Common myeloid progenitor, CD34-positive (primary cell): ENCODE data around the gene PTCH2.

ENCODE experiments used
- CTCF ChIA-PET: fragments of 350-600 bp; sonication (Branson Sonifier 250); formaldehyde crosslinking; loops from one replicate; lab custom pipeline; 2021; ENCODE audit warnings: antibody characterized with exemption; lab: Charles Lee
- POLR2A ChIA-PET: fragments of 350-600 bp; sonication (Branson Sonifier 250); formaldehyde crosslinking; loops from one replicate; lab custom pipeline; 2021; ENCODE audit warnings: antibody characterized with exemption; lab: Charles Lee
- DNase-seq, 3 donors: peaks; one replicate each; pipeline versions ENCODE4 v3.0.0 to v3.0.0-alpha.2; 2013
- H3K27ac ChIP-seq, 2 experiments: 1 replicate in 1 of 2; 2 replicates in 1 of 2; pipeline ENCODE4 v1.7.0; 2013; ENCODE audit warnings: inconsistent platforms in 2 of 2, low read length in 2 of 2, mild to moderate bottlenecking in 2 of 2, low read depth in 1 of 2, moderate library complexity in 1 of 2; ENCODE audit not compliant: severe bottlenecking in 2 of 2, insufficient read depth in 1 of 2, poor library complexity in 1 of 2
- H3K27me3 ChIP-seq, 5 experiments: replicated peaks in 2 of 5; 1 replicate in 3 of 5; 2 replicates in 2 of 5; pipeline versions ENCODE4 v1.6.1 to v1.7.0; 2013; ENCODE audit warnings: low read length in 4 of 5, mild to moderate bottlenecking in 2 of 5, moderate library complexity in 2 of 5, inconsistent platforms in 1 of 5; ENCODE audit not compliant: insufficient read depth in 5 of 5, control insufficient read depth in 4 of 5
- H3K36me3 ChIP-seq, 4 experiments: 1 replicate in 2 of 4; 2 replicates in 2 of 4; pipeline versions ENCODE4 v1.6.1 to v1.7.0; 2013; ENCODE audit warnings: low read length in 3 of 4, control low read depth in 1 of 4, mild to moderate bottlenecking in 1 of 4; ENCODE audit not compliant: control insufficient read depth in 4 of 4, insufficient read depth in 4 of 4
- H3K4me1 ChIP-seq, 4 experiments: 1 replicate in 3 of 4; 2 replicates in 1 of 4; pipeline versions ENCODE4 v1.6.1 to v1.7.1; 2013; ENCODE audit warnings: low read length in 3 of 4, mild to moderate bottlenecking in 3 of 4, control low read depth in 1 of 4, inconsistent platforms in 1 of 4, moderate library complexity in 1 of 4; ENCODE audit not compliant: control insufficient read depth in 4 of 4, insufficient read depth in 4 of 4; ENCODE audit errors: control extremely low read depth in 1 of 4
- H3K4me3 ChIP-seq, 7 experiments: 1 replicate in 4 of 7; 2 replicates in 3 of 7; pipeline versions ENCODE4 v1.5.1 to v1.7.0; 2013; ENCODE audit warnings: mild to moderate bottlenecking in 7 of 7, low read length in 6 of 7, moderate library complexity in 6 of 7, inconsistent platforms in 2 of 7, low read depth in 2 of 7, control low read depth in 1 of 7; ENCODE audit not compliant: insufficient read depth in 4 of 7, control insufficient read depth in 1 of 7; ENCODE audit errors: extremely low read depth in 1 of 7
- H3K9me3 ChIP-seq, 5 experiments: 1 replicate in 4 of 5; 2 replicates in 1 of 5; pipeline versions ENCODE4 v1.6.1 to v1.7.1; 2013; ENCODE audit warnings: low read length in 4 of 5, mild to moderate bottlenecking in 2 of 5, inconsistent platforms in 1 of 5, low read depth in 1 of 5, moderate library complexity in 1 of 5; ENCODE audit not compliant: control insufficient read depth in 4 of 5, insufficient read depth in 2 of 5; ENCODE audit errors: control extremely low read depth in 1 of 5
- WGBS: methylation state at CpG from one replicate; pipeline ENCODE4 v1.1.5; 2013; ENCODE audit not compliant: insufficient coverage; 5-methylcytosine and 5-hydroxymethylcytosine counted together

PTCH2 gene

GRCh38 chr1:44808063-44808937 is 34.8 kb downstream of the PTCH2 start, which contains the start of gene BTBD19:
Gene BTBD19 (plus strand): TSS chr1:44808523. CDS start chr1:44808821, 298 bp downstream.
- peaks cover 4 to 30% (median 24%) of the 10 kb centered on the region in 4 experiments for H3K36me3 ChIP-seq
- 34% methylated on average over 20 of the region's 23 CpGs for WGBS
- peaks cover 11 to 68% (median 64%) of the 10 kb centered on the region in 4 experiments for H3K4me1 ChIP-seq
- H3K27ac ChIP-seq, result peak within 1 kb of the TSS; percentile 92 to 97
- peak in 1 of 3 donors; percentile 42 for DNase-seq
- POLR2A ChIA-PET, result interaction anchor here (0.6 to 3.5 kb wide), 9 partner anchors 8 to 87 kb away, joined by 3 to 64 read pairs (median 7); partner anchors contain the start of genes PLK3 and RNU5D-1
- H3K27me3 ChIP-seq, result no peaks in the 10 kb centered on the region
- H3K9me3 ChIP-seq, result no peaks in the 10 kb centered on the region
- CTCF ChIA-PET, result interaction anchor here (1.0 to 7.8 kb wide), 12 partner anchors 9 to 87 kb away, joined by 3 to 69 read pairs (median 6); partner anchors contain the start of genes BEST4, PLK3 and RNU5D-1
- peak within 1 kb of the TSS in 4 of 7 experiments; percentile 33 to 54 (median 42) for H3K4me3 ChIP-seq

GRCh38 chr1:44807364-44808062 is 35.5 kb downstream of the PTCH2 start:
- H3K4me3 ChIP-seq, result peak overlapping the region in 2 of 7 experiments; percentile 34 to 48

DNA sequence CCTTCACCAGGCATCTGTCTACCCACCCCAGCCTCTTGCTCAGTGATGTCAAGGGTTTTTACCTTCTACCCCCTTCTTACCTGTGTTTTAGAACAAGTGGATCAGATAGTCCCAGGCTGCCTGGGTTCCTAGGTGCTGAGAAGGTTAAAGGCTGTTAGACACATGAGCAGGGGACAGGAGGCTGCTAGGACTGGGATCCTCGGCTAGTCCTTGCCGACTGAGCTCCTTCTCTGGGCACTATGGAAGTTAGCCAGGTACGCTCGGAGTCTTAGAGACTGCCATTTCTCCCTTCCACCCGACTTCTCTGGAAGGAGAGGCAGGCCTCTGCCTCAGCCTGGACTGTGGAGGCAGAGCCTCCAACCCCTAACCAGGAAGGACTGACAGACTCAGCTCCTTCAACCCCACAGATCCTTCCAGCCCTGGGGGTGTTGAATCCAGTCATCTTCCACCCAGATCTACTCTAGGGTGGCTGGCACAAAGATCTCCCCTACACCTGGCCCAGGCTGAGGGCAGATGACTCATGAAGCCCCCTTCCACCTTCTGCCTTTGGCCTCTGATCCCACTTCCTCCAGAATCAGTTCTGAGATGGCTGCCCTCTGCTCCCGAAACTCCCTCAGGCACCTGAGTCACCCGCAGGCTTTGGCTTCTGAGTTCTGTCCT is 36.2 kb downstream of the PTCH2 start, which contains the start of gene DYNLT4:
Gene DYNLT4, minus strand, starts transcription at position 648 of the 660 bp plus-strand sequence. CDS start 683 bp downstream, outside the sequence.
- Histone ChIP-seq H3K9me3 (no peaks in the 10 kb centered on the region), H3K4me3 (peak within 1 kb of the TSS in 3 of 7 experiments; percentile 34 to 54 (median 48)), H3K36me3 (peaks cover 6 to 45% (median 33%) of the 10 kb centered on the region in 4 experiments), H3K4me1 (peaks cover 11 to 67% (median 63%) of the 10 kb centered on the region in 4 experiments), H3K27ac (peak within 1 kb of the TSS; percentile 92 to 97), H3K27me3 (no peaks in the 10 kb centered on the region)
- ChIA-PET POLR2A (interaction anchor here (1.0 to 3.2 kb wide), 5 partner anchors 12 to 86 kb away, joined by 4 to 30 read pairs (median 7); partner anchors contain the start of gene RNU5D-1), CTCF (interaction anchor here (5.3 to 7.8 kb wide), 2 partner anchors 14 to 19 kb away, joined by 43 to 69 read pairs; partner anchors contain the start of gene BEST4)
- 92% methylated on average over 7 of the region's 7 CpGs for WGBS
- DNase-seq, result no peak

More at GRCh38 chr1:44807364-44808062, 35.5 kb downstream of the PTCH2 start:
- 5% methylated on average over 9 of the region's 16 CpGs for WGBS
- Histone ChIP-seq H3K27me3 (no peaks in the 10 kb centered on the region), H3K9me3 (no peaks in the 10 kb centered on the region), H3K4me1 (peaks cover 11 to 65% (median 61%) of the 10 kb centered on the region in 4 experiments), H3K27ac (peak overlapping the region; percentile 92 to 97), H3K36me3 (peaks cover 4 to 38% (median 30%) of the 10 kb centered on the region in 4 experiments)
- CTCF ChIA-PET, result interaction anchor here (1.1 to 7.8 kb wide), 8 partner anchors 8 to 86 kb away, joined by 3 to 69 read pairs (median 8); partner anchors contain the start of genes BEST4, PLK3 and RNU5D-1
- POLR2A ChIA-PET, result interaction anchor here (1.0 to 3.5 kb wide), 7 partner anchors 8 to 86 kb away, joined by 4 to 64 read pairs (median 12); partner anchors contain the start of genes PLK3 and RNU5D-1
- DNase-seq, result peak; percentile 92 to 95 (median 95)

- POLR2A ChIA-PET, result interaction anchor here (1.3 to 2.1 kb wide), 2 partner anchors 13 to 75 kb away, joined by 3 to 12 read pairs; partner anchors contain the start of gene RNU5D-1
- Histone ChIP-seq H3K36me3 (peaks cover 6 to 45% (median 34%) of the 10 kb centered on the region in 4 experiments), H3K4me3 (no peak overlapping the region)
Observed at GRCh38 chr1:44806025-44806703, 36.9 kb downstream of the PTCH2 start.

DNA sequence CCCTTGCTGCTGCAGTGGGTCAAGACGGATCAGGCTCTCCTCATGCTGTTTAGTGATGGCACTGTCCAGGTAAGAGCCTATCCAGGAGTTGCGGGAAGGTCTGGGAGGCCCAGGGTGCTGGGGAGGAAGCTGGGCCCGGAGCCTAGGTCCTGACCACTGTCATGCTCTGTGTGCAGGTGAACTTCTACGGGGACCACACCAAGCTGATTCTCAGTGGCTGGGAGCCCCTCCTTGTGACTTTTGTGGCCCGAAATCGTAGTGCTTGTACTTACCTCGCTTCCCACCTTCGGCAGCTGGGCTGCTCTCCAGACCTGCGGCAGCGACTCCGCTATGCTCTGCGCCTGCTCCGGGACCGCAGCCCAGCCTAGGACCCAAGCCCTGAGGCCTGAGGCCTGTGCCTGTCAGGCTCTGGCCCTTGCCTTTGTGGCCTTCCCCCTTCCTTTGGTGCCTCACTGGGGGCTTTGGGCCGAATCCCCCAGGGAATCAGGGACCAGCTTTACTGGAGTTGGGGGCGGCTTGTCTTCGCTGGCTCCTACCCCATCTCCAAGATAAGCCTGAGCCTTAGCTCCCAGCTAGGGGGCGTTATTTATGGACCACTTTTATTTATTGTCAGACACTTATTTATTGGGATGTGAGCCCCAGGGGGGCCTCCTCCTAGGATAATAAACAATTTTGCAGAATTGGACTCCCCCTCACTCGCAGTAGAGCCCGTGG is 37.6 kb downstream of the PTCH2 start:
- H3K36me3 ChIP-seq, result peaks cover 6 to 45% (median 34%) of the 10 kb centered on the region in 4 experiments
- ChIA-PET POLR2A (interaction anchor here (1.3 to 2.1 kb wide), 2 partner anchors 14 to 75 kb away, joined by 3 to 12 read pairs; partner anchors contain the start of gene RNU5D-1), CTCF (interaction anchor here (1.4 to 7.8 kb wide), 4 partner anchors 8 to 17 kb away, joined by 3 to 69 read pairs (median 24); partner anchors contain the start of gene BEST4)
- H3K4me3 ChIP-seq, result no peak overlapping the region
- peaks cover 11 to 66% (median 64%) of the 10 kb centered on the region in 4 experiments for H3K4me1 ChIP-seq
- 97% methylated on average over 15 of the region's 20 CpGs for WGBS
- H3K27ac ChIP-seq, result no peak overlapping the region
- H3K9me3 ChIP-seq, result no peaks in the 10 kb centered on the region
- H3K27me3 ChIP-seq, result no peaks in the 10 kb centered on the region
- no peak for DNase-seq

More at GRCh38 chr1:44806025-44806703, 36.9 kb downstream of the PTCH2 start:
- Histone ChIP-seq H3K4me1 (peaks cover 11 to 67% (median 66%) of the 10 kb centered on the region in 4 experiments), H3K27me3 (no peaks in the 10 kb centered on the region), H3K27ac (peak overlapping the region; percentile 92 to 97), H3K9me3 (no peaks in the 10 kb centered on the region)
- no peak for DNase-seq
- CTCF ChIA-PET, result interaction anchor here (1.8 to 7.8 kb wide), 3 partner anchors 8 to 18 kb away, joined by 6 to 69 read pairs (median 43); partner anchors contain the start of gene BEST4
- 98% methylated on average over 64 of the region's 70 CpGs for WGBS
